MM.1S (cell line): Measurements from ENCODE around the gene NEMF.
"Not testable (repeated sequence)": the region's sequence is repeated elsewhere in the genome, so short reads cannot be mapped to it uniquely, and the experiment has no call there.

ENCODE experiments used
- DNase-seq: peaks from one replicate; pipeline ENCODE4 v3.0.0-alpha.2; 2015
- H2AFZ ChIP-seq: fragments of 300-600 bp; sonication (generic); 2 replicates; pipeline ENCODE4 v1.6.0; 2016; ENCODE audit warnings: antibody characterized with exemption, low read length
- H3F3A ChIP-seq: fragments of 300-600 bp; sonication (generic); 2 replicates; pipeline ENCODE4 v1.6.1; 2016; ENCODE audit warnings: mild to moderate bottlenecking, antibody characterized with exemption, low read length, moderate library complexity, mixed read lengths; ENCODE audit not compliant: insufficient read depth
- H3K27ac ChIP-seq: fragments of 300-600 bp; sonication (generic); 2 replicates; pipeline ENCODE4 v1.5.1; 2016; ENCODE audit warnings: mild to moderate bottlenecking, low read length
- H3K27me3 ChIP-seq: fragments of 300-600 bp; sonication (generic); replicated peaks from 2 replicates; pipeline ENCODE4 v1.6.0; 2016; ENCODE audit warnings: low read length; ENCODE audit not compliant: insufficient read depth
- H3K36me3 ChIP-seq: fragments of 300-600 bp; sonication (generic); replicated peaks from 2 replicates; pipeline ENCODE4 v1.6.1; 2016; ENCODE audit warnings: mild to moderate bottlenecking, low read length, mixed read lengths; ENCODE audit not compliant: insufficient read depth
- H3K4me1 ChIP-seq: fragments of 300-600 bp; sonication (generic); 2 replicates; pipeline ENCODE4 v1.6.1; 2016; ENCODE audit warnings: low read length, mixed read lengths
- H3K4me2 ChIP-seq: fragments of 300-600 bp; sonication (generic); 2 replicates; pipeline ENCODE4 v1.6.0; 2016; ENCODE audit warnings: low read depth, low read length
- H3K4me3 ChIP-seq: fragments of 300-600 bp; sonication (generic); 2 replicates; pipeline ENCODE4 v1.5.1; 2016; ENCODE audit warnings: low read length, mixed read lengths
- H3K79me2 ChIP-seq: fragments of 300-600 bp; sonication (generic); 2 replicates; pipeline ENCODE4 v1.6.1; 2016; ENCODE audit warnings: mixed run types, low read length, mixed read lengths
- H3K9ac ChIP-seq: fragments of 300-600 bp; sonication (generic); 2 replicates; pipeline ENCODE4 v1.6.1; 2016; ENCODE audit warnings: low read length, mixed read lengths
- H3K9me2 ChIP-seq: fragments of 300-600 bp; sonication (generic); replicated peaks from 2 replicates; pipeline ENCODE4 v1.6.1; 2016; ENCODE audit warnings: mild to moderate bottlenecking, low read length, mixed read lengths; ENCODE audit not compliant: insufficient read depth
- H3K9me3 ChIP-seq: fragments of 300-600 bp; sonication (generic); replicated peaks from 2 replicates; pipeline ENCODE4 v1.6.1; 2016; ENCODE audit warnings: mild to moderate bottlenecking, low read length, mixed read lengths; ENCODE audit not compliant: insufficient read depth
- H4K20me1 ChIP-seq: fragments of 300-600 bp; sonication (generic); 2 replicates; pipeline ENCODE4 v1.6.1; 2016; ENCODE audit warnings: mild to moderate bottlenecking, low read length, moderate library complexity, mixed read lengths; ENCODE audit not compliant: insufficient read depth
- CTCF ChIP-seq: fragments of 300-600 bp; sonication (generic); IDR thresholded peaks from 2 replicates; pipeline ENCODE4 v1.5.1; 2016; ENCODE audit warnings: antibody characterized with exemption, low read length, mixed read lengths
- EZH2 ChIP-seq: fragments of 300-600 bp; sonication (generic); optimal IDR thresholded peaks from 2 replicates; pipeline ENCODE3; 2017; ENCODE audit warnings: low read depth, mild to moderate bottlenecking, antibody characterized with exemption, low read length, mixed read lengths
- EZH2phosphoT487 ChIP-seq: fragments of 300-600 bp; sonication (generic); IDR thresholded peaks from 2 replicates; pipeline ENCODE4 v1.6.1; 2018; ENCODE audit warnings: antibody characterized with exemption, low read length

Gene NEMF

GRCh38 chr14:49745191-49745590, 107.4 kb downstream of the NEMF start:
- Histone ChIP-seq H3K4me1 (no peaks in the 10 kb centered on the region), H3K27me3 (no peaks in the 10 kb centered on the region), H3K4me3 (no peak overlapping the region), H3F3A (no peaks in the 10 kb centered on the region), H3K9me3 (no peaks in the 10 kb centered on the region), H3K4me2 (no peak overlapping the region), H2AFZ (no peak overlapping the region), H3K27ac (no peak overlapping the region), H3K9ac (no peak overlapping the region), H3K9me2 (no peaks in the 10 kb centered on the region), H4K20me1 (no peaks in the 10 kb centered on the region), H3K79me2 (no peaks in the 10 kb centered on the region), H3K36me3 (no peaks in the 10 kb centered on the region)
- DNase-seq, result no peak
- no peak for TF ChIP-seq CTCF
- TF ChIP-seq EZH2phosphoT487, result no peak

- H3K4me1 ChIP-seq, H4K20me1 ChIP-seq: not testable (repeated sequence)
Measured at GRCh38 chr14:49735669-49736068, 116.9 kb downstream of the NEMF start.

GRCh38 chr14:49733836-49734235, 118.8 kb downstream of the NEMF start:
- no peaks in the 10 kb centered on the region for H4K20me1 ChIP-seq
- H3F3A ChIP-seq, result no peaks in the 10 kb centered on the region
- no peaks in the 10 kb centered on the region for H3K9me2 ChIP-seq
- H3K27me3 ChIP-seq, result no peaks in the 10 kb centered on the region
- no peaks in the 10 kb centered on the region for H3K4me1 ChIP-seq
- no peak overlapping the region for H3K4me2 ChIP-seq
- TF ChIP-seq CTCF (no peak), EZH2phosphoT487 (no peak), EZH2 (no peak)
- H3K36me3 ChIP-seq, result no peaks in the 10 kb centered on the region
- H2AFZ ChIP-seq, result no peak overlapping the region
- H3K9ac ChIP-seq, result no peak overlapping the region
- H3K79me2 ChIP-seq, result no peaks in the 10 kb centered on the region
- no peak for DNase-seq
- H3K9me3 ChIP-seq, result no peaks in the 10 kb centered on the region
- no peak overlapping the region for H3K27ac ChIP-seq
- H3K4me3 ChIP-seq, result no peak overlapping the region

More at GRCh38 chr14:49735669-49736068, 116.9 kb downstream of the NEMF start:
- not testable (repeated sequence) for H3K27ac ChIP-seq, H2AFZ ChIP-seq, H3K4me3 ChIP-seq, DNase-seq, H3F3A ChIP-seq, H3K79me2 ChIP-seq, H3K4me2 ChIP-seq, H3K36me3 ChIP-seq, H3K9me2 ChIP-seq, H3K27me3 ChIP-seq, H3K9me3 ChIP-seq, H3K9ac ChIP-seq

- no peaks in the 10 kb centered on the region for H4K20me1 ChIP-seq
- H3K27me3 ChIP-seq, result no peaks in the 10 kb centered on the region
- H3F3A ChIP-seq, result no peaks in the 10 kb centered on the region
- DNase-seq, result no peak
- no peaks in the 10 kb centered on the region for H3K9me3 ChIP-seq
- H3K9ac ChIP-seq, result no peak overlapping the region
- no peak overlapping the region for H3K4me3 ChIP-seq
- H3K9me2 ChIP-seq, result no peaks in the 10 kb centered on the region
- no peak for TF ChIP-seq CTCF
- TF ChIP-seq EZH2phosphoT487, result no peak
- no peak for TF ChIP-seq EZH2
- H3K4me2 ChIP-seq, result no peak overlapping the region
- no peaks in the 10 kb centered on the region for H3K4me1 ChIP-seq
- H3K27ac ChIP-seq, result no peak overlapping the region
- no peak overlapping the region for H2AFZ ChIP-seq
- no peaks in the 10 kb centered on the region for H3K79me2 ChIP-seq
- H3K36me3 ChIP-seq, result no peaks in the 10 kb centered on the region
Measured at GRCh38 chr14:49732896-49733295, 119.7 kb downstream of the NEMF start.
